HG02981 (cell line): ENCODE data around the gene FAM210A.

ENCODE experiments used
- ATAC-seq: cut with Tn5 transposase; IDR thresholded peaks from one replicate; pipeline ENCODE4 v1.9.1; 2021; ENCODE audit warnings: mild to moderate bottlenecking, moderate library complexity; ENCODE audit not compliant: unreplicated experiment

The FAM210A gene

DNA sequence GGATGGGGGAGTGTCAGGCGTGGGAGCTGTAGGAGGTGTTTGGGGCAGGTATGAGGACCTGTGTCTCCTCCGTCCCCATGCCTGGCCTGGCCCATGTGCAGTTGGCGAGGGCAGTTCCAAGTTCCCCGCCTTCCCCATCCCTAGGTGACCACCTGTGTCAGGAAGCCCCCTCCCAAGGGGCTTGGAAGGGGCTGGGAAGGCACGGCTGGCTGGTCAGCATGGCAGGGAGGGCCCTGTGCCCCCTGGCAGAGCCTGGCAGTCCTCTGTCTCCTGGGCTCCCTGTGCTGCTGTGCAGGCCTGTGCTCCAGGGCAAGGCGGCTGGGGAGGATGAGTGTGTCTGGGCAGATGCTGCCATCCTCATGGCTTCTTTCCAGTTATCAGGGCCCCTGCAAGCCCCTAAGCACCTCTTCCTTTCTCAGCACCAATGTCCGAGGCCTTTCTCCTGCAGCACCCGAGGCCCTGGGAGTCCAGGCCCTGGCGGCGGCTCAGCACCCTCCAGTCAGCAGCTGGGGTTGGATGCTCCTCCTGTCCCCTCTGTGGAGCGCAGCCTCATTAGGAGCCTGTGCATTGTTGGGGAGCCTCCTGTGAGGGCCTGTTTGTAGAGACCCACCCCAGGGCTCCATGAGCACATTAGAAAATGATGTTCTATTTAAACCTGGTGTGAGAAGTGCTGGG lies 101.7 kb downstream of the FAM210A start:
- ATAC-seq = no peak

DNA sequence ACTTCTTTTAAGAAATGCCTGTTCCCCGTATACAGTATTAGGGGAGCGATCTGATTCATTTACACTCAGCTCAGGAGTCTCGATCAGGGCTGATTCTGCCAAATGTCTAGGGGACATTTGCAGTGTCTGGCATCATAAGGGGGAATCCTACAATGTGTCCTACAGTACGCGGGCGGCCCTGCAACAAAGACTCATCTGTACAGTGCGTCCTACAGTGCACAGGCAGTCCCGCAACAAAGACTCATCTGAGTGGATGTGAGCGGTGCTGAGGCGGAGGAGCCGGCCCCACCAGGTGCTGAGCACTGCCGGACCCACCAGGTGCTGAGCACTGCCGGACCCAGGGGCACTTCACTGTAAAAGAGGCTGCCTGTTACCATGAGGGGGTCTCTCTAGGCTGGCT lies 102.5 kb downstream of the FAM210A start:
- ATAC-seq = no peak

DNA sequence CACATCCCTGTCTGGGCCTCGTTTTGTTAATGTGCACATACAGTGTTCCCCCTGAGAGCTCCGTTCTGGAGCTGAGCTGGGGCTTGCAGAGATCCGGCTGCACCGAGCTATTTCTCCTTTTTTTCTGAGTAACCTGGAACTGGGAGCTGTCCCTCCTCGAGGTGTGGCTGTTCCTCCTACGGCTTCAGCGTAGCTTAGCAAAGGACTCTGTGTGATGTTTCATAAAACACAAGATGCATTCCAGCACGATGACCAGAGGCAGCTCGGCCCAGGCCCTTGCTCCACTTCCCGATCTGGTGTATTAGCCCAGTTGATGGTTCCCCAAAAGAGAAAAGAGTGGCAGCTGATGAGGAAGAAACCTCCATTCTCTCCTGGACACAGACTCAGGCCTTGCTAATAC lies 103.0 kb downstream of the FAM210A start:
- no peak for ATAC-seq

DNA sequence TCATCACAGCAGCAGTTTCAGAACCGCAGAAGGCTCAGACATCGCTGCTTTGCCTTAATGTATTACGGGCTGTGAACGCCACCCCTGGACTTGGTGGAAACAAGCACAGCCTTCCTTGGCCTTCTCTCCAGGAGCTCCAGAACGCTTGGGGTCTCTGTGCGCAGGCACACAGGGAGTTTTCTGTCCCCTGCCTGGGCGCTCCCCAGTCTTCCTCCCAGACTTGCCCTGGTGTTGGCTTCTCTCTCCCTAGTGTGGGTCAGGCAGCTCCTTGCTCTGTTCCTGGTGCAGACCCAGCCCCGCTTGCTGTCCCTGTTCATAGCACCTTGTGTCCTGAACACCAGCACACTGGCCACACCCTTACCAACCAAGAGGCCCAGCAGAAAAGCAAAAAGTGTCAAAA lies 103.6 kb downstream of the FAM210A start:
- ATAC-seq = no peak

DNA sequence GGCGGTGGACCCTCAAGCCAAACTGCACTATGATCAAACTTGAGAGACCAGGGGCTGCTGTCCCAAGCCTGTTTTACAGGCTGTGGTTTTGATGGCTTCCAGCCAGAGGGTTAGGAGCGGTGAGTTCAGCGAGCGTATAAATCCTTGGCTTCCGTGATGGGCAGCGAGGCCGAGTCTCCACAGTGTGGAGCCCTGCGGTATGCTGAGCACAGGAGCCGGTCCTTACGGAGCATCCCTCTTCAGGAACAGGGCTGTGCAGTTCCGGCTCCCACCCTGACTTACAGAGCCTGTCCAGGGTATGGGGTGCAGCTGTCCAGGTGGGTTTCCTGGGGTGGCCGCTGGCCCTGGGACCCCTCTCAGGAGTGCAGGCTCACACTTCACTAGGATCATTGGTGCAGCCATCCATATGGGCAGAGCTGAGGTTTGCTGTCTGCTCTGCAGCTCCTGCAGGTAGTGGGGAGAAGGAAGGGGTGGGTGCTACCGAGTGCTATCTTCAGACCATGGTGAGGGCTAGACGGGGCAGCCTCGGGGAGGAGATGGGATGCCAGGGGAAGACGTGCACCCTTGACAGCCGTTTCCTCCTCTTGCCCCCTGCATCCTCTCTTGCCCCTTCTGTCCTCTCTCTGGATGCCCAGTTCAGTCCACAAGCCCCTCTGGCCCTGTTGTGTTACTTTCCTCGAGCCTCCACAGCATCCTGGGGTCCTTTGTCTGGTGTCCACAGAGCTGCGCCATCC lies 104.3 kb downstream of the FAM210A start:
- ATAC-seq = no peak

DNA sequence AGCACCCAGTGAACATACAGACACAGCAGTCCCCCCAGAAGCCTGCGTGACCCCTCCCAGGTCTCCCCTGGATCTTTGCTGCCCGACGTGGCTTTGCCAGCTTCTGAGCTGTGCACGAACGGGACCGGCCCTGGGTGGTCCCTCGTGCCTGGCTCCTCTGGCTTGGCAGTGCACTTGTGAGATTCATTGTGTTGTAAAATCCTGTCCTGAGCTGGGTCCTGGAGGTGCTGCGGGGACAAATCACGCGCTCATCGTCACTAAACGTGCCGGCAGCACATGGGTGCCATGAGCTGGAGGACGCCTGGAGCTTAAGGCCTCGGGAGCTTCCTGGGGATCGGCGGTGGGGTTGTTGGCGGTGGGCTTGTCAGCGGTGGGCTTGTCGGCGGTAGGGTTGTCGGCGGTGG lies 104.9 kb downstream of the FAM210A start:
- no peak for ATAC-seq

DNA sequence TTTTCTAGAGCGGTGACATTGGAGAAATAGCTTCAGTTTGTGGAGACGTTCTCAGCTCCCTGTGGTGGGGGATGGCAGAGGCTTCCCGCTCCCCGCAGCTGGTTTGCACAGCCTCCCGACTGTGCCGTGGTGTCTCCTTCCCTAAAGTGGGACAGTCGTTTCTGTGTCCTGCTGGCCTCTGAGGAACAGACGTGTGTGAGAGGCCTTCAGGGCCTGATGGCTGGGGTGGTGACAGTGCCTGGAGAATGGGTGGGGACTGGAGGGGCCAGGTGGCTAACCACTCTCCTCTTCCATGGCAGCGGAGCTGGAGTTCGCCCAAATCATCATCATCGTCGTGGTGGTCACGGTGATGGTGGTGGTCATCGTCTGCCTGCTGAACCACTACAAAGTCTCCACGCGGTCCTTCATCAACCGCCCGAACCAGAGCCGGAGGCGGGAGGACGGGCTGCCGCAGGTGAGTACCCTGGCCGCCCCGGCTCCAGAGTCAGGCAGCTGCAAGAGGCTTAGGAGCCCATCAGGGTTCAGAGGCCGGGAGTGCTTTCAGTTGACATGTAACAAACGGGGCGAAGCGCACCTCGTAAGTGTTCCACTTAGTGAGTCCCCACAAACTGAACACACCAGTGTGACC lies 105.4 kb downstream of the FAM210A start:
- ATAC-seq = no peak

DNA sequence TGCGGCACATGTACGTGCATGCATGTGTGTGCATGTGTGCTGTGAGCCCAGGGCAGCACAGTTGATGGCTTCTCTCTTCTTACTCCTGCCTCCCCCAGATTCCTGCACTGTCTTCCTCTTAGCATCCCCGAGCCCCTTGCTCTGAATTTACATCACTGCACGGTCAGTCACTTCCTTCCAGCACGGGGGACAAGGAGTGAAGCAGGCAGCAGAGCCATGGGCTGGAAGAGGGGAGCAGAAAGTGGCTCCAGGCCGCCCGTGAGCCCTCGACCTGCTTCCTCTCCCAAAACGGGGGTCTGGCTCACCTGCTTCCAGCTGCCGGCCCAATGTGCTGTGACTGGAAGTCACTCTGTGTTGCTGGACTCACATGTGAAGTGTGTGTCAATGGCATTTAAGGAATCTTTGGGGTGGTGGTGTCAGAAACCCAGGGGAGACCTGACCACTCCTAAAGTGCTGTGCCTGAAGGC lies 106.1 kb downstream of the FAM210A start:
- ATAC-seq = no peak

DNA sequence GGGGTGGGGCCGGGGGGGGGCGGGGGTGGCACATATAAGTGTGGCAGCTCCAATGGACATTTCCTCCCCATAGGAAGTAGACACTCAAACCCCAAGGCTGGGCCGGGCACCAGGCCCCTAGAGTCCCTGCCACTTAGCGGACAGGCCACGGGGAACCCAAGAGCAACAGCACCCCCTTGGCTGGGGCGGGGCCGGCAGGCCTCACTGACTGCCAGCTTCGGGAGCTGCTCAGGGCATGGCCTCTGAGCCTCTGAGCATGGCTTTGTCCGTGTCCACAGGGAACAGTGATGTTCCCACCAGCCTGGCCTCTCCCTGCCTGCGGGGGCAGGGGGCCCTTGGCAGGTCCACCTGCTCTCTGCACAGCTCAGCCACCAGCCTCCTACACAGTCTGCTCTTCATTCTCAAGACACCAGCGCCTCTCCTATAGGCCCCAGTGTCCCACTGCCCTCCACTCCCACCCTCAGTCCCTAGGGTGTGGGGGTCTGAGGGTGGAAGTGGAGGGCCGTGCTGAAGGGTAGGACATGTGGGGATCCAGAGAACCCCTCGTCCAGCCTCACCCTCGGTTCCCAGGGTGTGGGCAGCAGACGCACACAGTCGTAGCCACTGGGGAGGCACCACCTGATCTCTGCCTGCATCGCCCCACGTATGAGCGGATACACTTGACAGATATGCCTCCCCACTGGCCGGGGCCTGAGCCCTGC lies 106.7 kb downstream of the FAM210A start:
- ATAC-seq = no peak

DNA sequence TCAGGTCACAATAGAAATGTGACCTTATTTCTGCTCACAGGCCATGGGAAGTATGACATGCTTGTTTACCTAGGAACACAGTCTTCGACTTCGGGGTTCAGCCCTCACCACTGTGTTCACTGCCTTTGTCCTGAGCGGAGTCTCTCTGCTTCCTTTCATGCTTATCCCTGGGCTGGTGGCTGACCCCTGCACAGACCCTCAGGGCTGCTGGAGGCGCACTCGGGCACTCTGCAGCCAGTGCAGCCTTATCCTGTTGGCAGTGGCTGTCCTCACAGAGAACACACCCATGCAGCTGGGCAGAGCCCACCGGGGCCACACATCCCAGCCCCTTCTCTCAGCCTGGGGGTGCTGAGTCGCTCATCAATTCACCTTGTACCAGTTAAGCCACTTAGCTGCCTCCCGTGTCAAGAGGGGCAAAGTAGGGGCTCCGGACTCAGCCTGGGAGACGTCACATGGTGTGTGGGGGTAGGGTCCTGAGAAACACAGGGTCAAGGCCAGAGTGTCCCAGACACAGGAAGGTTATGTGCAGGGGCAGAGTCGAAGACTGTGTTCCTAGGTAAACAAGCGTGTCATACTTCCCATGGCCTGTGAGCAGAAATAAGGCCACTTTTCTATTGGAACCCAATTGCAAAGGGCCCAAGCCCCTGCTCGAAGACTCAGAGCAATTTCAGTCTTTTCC lies 107.5 kb downstream of the FAM210A start:
- ATAC-seq = no peak

DNA sequence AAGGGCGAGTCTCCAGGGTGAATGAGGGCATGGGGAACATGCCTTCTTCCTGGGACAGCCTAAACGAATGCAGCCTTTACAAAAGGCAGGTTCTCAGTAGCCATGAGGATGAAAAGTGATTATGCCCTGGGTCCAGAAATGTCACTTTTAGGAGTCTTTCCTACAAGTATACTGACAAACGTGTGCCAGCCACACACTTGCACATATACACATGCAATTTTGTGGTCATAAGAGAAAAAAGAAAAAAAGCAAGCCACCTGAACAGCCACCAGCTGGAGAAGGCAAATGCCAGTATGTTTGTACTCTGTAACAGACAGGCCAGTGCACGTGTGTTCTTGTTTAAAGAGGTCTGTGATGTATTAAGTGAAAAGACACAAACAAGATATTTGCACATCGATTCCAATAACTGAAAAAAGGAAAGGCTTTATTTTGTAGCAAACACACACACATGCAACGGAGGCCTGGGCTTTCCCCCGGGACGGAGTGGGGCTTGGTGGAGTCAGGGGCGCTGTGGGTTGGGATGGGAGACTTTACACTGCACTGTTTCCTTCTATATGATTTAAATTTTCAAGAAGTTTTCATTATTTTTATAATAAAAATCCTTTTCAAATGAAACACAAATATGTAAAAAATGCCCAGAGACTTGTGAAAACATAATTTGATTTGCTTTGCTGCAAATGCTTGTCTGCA lies 108.4 kb downstream of the FAM210A start:
- ATAC-seq = no peak

DNA sequence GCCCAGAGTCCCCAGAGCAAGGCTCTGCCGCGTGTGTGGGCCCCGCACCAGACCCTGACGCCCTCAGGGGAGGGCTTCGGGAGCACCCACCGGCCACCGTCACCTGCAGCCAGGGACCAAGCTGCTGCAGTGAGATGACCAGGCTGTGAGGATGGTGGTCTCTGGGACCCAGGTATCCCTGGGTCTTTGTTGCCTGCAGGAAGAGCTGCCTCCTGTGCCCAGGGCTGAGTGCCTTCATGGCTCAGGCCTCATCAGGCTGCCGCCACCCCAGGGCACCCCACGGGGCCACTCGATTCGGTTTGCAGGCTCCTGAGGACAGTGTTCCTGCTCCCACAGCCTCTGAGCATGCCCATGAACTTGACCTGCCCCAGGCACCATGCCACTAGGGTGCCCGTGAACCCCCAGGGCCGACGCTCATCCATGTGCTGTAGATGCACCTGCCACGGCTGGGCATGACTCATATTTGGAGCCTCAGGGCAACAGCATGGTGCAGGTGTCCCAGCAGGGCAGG lies 109.8 kb downstream of the FAM210A start:
- ATAC-seq = no peak

DNA sequence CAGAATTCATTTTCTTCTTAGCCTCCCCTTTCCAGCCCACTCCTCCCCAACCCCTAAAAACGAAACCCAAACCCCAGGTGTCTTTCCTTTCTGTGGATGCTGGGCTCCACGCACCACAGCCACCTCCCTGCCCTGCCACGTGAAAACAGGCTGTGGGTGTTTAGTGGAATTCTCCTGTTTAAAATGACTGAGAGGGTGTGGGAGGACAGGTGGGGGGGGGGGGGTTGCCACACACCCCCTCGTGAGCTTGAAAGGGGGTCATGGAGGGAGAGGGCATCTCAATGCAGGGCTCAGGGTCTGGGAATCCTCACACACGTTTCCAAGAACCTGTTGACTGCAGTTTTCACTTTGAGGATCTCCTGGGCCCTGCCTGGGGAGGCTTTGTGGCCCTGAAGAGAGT lies 110.3 kb downstream of the FAM210A start:
- ATAC-seq = no peak

DNA sequence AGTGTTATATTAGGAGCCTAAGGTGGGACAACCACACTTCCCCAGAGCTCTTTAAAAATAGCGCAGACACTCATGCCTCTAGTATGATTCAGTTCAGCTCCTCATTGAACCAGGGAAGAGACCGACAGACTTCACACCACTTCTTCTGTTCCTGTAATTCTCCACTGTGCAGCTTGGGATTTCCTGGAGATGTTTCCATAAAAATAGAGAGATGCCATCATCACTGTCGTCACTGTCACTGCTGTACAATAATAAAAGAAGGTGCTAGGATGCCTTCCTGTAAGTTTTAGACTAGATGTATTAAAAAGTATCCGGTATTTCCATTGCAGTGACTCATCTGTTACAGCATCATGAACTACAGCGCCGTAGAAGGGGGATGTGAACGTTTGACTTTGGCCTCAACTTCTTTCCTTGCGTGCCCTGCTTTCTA lies 110.9 kb downstream of the FAM210A start:
- no peak for ATAC-seq

DNA sequence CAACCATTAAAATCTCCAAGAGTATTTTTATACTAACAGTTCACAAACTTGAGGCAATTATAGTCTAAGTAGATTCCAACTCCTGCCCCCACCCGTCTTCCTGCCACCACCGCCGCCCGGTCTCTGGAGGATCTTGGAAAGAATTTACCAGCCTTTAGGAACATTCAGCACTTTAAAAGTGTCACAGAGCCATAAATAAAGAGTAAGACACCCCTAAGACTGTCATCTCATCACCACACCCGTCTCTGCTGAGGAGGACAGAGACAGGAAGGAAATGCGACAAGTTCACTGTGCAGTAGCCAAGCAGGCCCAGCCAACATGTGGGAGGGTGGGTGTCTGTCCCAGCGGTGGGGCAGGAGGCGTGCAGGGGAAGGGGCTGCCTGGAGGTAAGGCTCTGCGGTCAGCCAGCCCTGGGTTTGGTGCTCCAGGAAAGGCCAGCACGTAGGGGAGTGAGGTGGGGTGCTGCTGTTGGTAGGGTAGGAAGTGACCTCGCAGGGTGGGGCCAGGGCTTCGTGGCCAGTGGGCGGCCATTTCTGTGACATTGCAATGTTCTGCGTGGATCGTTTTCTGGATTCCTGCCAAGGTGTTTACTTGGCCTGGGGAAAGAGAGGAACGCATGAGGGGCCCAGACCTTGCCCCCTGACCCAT lies 111.6 kb downstream of the FAM210A start:
- ATAC-seq = no peak

DNA sequence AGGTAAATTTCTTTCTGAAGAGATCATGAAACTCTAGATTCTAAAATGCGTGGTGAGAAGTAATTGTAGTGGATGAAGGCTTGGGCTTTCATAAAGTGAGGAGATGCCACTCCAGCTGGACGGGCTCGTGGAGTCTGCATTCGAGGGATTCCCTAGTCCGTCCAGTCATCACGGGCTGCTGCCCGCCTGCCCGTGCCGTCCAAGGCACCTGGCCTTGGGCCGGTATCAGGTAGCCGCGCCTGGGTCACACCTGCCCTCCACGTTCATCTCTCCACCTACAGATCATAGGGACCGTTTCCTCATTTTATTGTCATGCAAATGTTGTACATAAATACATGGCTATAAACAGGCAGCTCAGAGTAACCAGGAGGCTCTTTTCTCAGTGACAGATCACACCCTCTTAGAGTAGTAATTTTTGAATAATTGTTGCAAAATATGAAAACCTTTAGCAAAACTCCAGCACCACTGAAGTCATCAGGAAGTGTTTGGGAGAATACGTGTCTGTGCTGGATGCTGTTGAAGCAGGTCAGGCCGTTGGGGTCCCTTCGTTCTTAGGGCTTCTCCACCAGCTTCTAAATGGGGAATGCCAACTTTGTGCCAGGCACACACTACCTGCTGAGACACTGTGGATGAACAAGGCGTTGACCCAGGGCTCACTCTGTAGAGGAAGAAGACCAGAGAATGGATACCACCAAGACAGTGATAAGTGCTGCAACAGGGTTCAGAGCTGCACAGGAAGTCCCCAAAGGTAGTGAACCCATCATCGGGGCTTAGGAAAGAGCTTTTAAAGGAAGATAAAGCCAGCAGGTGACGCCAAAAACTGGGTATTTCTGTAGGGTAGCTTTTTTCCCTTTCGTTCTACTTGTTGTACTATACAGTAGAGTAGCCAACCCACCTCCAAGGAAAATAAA lies 112.5 kb downstream of the FAM210A start:
- no peak for ATAC-seq
